HG03135 (cell line): ENCODE measurements around the gene CLEC18B.
"Not testable (repeated sequence)": the region's sequence is repeated elsewhere in the genome, so short reads cannot be mapped to it uniquely, and the experiment has no call there.

Experiments used
- ATAC-seq: cut with Tn5 transposase; IDR thresholded peaks from one replicate; pipeline ENCODE4 v1.9.1; 2021; ENCODE audit warnings: mild to moderate bottlenecking, moderate library complexity; ENCODE audit not compliant: unreplicated experiment

CLEC18B gene

DNA sequence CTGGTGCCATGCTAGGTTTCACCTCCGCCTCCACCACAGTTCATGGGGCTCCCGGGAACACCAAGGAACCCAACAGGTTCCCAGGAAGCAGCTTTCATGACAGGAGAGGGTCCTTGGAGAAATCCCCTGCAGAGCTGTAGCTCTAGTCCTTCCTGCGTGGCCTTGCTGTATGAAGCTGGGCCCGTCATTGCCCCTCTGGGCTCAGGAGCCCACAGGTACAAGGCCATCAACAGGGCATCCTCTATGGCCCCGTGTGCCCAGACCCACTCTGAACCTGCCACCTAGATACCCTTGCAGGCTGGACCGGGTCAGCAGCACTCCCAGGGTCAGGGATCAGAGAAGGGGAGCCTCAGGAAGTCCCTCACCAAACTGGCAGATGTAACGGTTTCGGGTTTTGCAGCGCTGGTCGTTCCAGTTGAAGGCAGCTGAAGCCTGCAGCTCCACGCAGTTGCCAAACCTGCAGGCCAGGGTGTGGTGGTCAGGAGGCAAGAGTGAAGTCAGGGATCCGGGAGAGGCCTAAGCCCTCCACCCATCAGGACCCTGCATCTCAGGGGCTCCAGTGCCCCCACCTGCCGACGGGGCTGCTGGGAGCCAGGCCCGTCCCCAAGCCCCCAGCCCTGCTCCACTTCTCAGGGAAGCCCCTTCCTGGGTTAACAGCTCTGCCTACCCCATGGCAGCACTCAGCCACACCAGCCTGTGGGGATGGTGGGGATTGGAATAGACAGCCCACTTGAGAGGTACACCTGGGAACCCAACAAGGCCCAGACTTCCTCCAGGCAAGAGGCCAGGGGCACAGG lies 11.9 kb downstream of the CLEC18B start:
- not testable (repeated sequence) for ATAC-seq

GRCh38 chr16:74407362-74407705 lies 13.9 kb downstream of the CLEC18B start:
- ATAC-seq, result not testable (repeated sequence)

DNA sequence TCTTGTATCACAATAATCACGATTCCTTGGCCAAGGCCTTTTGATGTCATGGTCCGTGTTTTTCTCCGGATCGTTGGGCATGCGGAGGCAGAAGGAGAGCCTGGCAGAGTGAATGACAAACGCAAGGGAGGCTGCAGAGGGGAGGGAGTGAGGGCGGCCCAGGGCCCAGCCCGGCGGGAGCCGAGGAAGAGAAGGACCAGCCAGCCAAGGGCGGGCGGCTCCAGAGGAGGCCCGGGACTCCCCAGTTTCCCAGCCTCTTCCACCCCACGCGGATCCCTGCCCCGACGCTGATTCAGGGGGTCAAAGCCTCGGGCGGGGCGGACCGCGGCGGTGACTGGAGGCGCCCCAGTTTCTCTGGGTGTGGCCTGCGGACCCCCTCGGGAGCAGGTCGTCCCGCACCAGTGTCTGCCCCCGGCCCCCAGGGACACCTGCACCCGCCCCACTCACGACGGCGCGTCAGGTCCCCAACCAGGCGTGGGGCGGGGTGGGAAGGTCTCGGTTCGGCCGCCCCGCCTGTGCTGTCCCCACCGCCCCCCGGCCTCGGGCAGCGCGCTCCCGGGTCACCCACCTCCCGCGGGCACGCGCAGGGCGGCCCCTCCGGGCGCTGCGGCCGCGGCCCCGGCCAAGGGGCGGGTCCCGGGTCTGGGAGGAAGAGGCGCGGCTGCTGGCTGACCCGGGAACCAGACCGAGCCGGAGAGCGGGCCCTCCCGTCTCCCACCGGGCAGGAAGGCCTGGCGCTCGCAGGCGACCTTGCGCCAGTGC lies 14.5 kb downstream of the CLEC18B start:
- ATAC-seq, result not testable (repeated sequence)

DNA sequence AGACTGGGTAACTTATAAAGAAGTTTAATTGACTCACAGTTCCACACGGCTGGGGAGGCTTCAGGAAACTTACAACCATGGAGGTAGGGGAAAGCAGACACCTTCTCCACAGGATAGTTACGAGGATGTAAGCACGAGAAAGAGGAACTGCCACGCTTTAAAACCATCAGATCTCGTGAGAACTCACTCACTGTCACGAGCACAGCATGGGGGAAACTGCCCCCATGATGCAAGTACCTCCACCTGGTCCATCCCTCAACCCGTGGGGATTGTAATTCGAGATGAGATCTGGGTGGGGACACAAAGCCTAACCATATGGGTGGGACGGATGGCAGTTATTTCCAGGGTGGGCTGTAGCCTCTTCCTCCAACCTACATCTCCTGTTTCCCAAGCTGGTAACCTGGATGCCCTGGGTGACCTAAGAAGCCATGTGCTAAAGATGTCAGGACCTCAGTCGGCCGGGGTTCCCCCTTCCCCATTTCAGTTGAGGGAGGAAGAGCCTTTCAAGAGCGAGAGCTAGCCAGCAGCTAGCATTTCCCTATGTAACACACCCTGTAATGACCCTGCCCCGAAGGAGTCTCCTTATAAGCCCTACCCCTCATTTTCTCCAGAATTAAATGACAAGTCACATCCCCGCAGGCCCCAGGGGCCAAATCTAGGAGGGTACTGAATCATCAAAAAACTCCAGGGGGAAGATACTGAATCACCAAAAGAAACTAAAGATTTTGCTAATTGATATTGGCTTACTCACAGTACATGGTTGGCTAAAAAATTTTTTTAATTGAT lies 16.9 kb downstream of the CLEC18B start:
- ATAC-seq, result not testable (repeated sequence)

- ATAC-seq, result not testable (repeated sequence)
These were observed 21.0 kb downstream of the CLEC18B start for GRCh38 chr16:74400238-74400637.

DNA sequence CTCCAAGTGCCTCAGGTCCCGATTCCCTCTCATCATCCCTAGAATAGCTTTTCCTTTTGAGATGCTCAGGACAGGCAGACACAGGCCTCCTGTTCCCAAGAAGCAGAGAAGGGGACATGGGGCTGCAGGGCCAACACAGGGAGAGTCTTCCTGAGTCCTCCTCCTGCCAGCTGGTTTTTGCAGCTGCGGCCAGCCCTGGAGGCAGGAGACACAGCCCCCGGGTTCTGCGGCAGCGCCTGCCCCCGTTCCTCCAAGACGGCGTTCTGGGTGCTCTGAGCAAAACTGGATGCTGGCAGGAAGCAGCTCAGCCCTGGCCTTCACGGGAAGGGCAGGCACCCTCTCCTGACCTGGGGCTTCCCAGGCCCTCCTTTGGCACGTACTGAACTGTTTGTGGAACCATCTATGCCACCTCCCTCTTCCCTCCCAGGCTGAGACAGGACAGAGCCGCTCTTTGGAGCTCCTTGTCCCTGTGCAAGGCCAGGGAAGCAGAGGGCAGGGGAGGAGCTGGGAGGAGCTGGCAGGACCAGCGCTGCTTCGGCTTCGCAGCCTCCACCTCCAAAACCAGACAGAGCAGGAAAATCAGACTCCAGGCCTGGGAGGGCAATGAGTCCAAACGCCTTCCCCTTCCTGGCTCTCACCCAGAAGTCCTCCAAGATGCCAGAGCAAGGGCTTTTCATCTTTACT lies 22.9 kb downstream of the CLEC18B start:
- ATAC-seq, result not testable (repeated sequence)

DNA sequence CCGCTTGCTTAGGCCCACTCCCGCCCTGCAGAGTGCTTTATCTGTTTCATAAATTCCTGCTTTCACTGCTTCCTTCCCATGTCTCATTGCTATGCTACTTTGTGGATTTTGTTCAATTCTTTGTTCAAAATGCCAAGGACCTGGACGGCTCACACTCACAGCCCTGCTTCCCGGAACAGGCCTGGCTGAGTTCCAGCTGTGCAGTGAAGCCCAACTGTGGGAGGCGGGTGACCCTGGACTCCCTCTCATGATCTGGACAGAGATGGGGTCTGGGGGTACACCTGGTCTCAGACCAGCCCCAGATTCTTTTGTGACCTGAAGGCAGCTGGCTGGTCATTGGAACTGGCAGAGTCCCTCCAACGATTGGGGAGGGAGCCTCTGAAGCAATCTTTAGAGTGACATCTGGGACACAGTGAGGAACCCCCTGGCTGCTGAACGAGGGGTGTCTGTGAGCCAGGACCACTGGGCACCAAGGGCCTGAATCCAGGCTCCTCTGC lies 24.7 kb downstream of the CLEC18B start:
- not testable (repeated sequence) for ATAC-seq

GRCh38 chr16:74394604-74395003 lies 26.7 kb downstream of the CLEC18B start:
- not testable (repeated sequence) for ATAC-seq

GRCh38 chr16:74394131-74394530 lies 27.1 kb downstream of the CLEC18B start:
- ATAC-seq, result not testable (repeated sequence)

DNA sequence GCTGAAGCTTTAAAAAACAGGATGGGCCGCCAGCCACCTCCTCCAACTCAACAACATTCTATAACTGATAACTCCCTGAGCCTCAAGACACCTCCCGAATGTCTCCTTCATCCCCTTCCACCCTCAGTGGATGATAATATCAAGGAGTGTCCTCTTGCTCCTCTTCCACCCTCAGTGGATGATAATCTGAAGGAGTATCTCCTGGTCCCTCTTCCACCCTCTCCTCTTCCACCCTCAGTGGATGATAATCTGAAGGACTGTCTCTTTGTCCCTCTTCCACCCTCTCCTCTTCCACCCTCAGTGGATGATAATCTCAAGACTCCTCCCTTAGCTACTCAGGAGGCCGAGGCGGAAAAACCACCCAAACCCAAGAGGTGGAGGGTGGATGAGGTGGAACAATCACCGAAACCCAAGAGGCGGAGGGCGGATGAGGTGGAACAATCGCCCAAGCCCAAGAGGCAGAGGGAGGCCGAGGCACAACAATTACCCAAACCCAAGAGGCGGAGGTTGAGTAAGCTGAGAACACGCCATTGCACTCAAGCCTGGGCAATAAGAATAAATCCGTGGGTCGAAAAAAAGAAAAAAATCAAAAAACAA lies 29.7 kb downstream of the CLEC18B start:
- not testable (repeated sequence) for ATAC-seq

DNA sequence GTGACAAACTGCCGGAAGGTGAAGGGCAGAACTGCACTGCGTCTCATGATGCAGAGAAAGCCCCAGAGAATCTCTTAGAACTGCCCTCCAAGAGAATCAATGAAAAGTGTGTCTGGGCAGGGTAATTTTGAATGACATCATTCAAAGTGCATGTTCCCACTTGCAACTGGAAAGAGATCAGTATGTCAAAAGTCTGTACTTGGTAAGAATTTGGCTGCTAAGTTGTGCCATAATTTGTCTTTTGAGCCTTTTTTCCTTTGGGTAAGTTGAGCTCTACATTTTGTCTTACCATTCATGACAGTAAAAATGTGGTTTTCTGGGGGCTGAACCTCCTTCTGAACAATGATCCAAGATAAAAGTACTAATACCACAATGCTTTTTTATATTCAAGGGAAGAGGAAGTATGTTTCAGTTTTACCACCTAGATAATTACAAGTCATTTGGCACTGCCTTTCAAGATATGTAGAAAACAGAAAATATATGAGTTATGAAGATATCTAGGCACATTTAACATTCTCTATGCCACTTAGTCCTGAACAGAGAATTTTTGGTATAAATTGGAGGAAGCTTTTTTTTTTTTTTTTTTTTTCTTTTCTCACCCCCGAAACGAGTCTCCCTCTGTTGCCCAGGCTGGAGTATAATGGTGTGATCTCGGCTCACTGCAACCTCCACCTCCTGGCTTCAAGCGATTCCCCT lies 38.8 kb downstream of the CLEC18B start:
- not testable (repeated sequence) for ATAC-seq

GRCh38 chr16:74373847-74374184 lies 47.5 kb downstream of the CLEC18B start:
- ATAC-seq, result not testable (repeated sequence)

GRCh38 chr16:74372953-74373846 lies 48.1 kb downstream of the CLEC18B start:
- ATAC-seq, result no peak

DNA sequence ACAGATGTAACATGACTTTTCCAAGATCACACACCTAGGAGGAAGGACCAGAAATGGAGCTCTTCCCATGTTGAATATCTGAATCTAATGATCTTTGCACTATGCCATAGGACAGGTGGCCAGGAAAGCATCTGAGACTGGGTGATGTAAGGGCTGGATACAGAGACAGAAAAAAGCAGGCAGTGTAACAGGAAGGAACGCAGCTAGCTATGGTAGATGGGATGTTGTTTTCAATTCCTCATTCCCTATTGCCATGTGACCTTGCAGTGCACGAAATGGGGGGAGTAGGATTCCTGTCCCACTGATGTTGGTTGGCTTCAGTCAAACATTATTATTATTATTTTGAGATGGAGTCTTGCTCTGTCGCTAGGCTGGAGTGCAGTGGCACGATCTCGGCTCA lies 48.9 kb downstream of the CLEC18B start:
- no peak for ATAC-seq

DNA sequence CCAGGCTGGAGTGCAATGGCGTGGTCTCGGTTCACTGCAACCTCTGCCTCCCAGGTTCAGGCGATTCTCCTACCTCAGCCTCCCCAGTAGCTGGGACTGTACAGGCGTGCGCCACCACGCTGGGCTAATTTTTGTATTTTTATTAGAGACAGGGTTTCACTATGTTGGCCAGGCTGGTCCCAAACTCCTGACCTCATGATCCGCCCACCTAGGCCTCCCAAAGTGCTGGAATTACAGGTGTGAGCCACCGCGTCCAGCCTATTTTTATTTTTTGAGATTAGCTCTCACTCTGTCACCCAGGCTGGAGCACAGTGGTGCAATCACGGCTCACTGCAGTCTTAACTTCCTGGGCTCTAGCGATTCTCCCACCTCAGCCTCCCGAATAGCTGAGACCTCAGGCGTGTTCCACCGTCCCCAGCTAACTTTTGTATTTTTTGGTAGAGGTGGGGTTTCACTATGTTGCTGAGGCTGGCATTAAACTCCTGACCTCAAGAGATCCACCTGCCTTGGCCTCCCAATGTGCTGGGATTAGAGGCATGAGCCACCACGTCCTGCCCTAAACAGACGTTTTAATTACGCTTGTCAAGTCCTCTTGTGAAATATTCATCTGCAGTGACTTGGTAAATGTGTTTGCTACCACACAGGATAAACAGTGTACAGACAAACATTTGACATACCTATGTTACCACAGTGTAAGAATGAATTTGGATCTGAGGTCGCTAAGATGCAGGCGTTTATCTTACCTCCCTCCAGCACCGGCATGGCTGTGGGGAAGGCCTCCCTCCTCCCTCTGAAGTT lies 50.7 kb downstream of the CLEC18B start:
- ATAC-seq, result not testable (repeated sequence)

- peak; percentile 93 for ATAC-seq
These were observed 53.0 kb downstream of the CLEC18B start for GRCh38 chr16:74368002-74368911.

- ATAC-seq, result peak; percentile 44
These were observed 53.7 kb downstream of the CLEC18B start for GRCh38 chr16:74367469-74368001.
